ENCODE data around the gene SERGEF.
A peak's percentile ranks its signal among the peaks of the same experiment; 100 is the strongest.

Gene SERGEF

DNA sequence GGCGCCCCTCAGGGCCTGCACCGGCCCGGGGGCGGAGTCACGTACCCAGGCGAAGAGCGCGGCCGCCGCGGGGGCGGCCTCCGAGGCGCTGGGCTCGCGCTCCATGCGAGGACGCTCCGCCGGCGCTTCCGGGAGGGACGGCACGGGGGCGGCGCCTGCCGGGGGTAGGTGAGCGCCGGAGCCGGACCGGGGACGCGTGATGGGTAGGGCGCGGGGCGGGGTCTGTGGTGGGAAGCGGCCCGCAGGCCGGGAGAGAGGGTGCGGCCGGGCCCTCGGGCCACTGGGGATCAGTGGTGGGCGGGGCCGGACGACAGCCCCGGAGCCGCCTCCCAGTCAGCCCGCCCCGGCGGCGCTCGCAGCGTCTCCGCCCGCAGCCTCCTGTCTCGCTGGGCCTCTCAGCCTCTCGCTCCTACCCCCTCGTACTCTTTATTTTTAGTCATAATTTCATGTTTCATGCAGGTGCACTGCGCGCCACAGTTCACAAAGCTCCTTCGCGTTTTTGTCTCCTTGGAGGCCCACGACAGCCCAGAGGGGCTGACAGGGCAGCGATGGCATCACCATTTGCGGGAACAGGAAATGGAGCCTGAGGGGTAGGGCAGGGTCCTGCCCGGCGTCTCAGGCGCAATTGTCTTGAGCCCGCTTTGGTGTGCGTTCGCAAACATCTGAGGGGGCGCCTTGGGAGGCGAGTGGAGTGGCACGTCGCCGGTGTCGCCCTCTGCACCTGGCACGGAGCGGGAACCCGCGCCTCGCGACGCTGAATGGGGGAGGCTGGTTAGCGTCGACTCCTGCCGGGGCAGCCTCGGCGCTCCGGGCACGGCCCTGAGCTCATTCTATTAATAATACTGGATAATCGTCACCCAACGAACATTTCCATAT is at the start of gene SERGEF:
TSS of gene SERGEF (minus strand) at position 142 of the 876 bp plus-strand sequence. CDS start at position 105, 37 bp downstream.
- DNase-seq, result peak; percentile 87

DNA sequence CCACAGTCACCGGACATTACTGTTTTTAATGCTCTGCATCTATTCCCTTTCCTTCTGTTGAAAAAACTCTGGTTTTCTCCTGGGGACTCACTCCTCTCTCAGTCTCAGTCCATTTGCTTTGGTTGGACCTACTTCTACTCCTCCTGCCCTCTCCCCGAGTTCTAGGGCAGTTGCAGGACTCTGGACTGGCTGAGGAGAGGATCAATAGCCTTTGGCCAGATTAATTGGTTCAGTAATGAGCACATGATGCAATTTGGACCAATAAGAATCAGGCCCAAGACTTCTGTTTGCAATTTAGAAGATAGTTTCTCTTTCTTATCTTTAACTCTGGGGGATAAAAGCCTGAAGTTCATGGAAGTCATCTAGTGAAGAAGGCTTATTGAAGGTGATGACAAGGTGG is 48.5 kb upstream of the SERGEF start:
- no peak for DNase-seq

DNA sequence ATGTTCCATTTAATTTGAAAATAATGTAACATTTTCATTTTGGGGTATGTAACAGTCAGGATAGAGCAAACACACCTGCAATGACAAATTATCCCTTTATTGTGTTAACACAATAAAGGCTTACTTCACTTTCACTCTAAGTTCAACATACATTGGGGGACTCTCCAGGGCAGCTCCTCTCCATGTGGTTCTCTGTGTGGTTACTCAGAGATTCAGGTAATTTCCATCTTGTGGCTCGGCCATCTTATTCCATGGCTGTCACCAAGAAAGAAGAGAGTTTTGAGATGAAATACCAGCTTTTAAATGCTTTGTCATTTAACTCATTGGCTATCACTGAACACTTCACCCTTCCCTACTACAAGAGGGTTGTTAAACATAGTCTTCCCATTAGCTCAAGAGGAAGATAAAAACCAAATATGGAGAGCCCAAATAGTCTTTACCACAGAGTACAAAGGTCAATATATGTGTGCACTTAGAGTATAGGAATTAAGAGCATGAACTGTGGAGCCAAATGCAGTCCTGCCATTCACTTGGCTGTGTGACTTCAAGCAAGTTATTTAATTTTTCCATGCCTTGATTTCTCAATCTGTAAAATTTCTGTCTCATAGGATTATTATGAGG is 43.8 kb upstream of the SERGEF start:
- DNase-seq, result no peak

DNA sequence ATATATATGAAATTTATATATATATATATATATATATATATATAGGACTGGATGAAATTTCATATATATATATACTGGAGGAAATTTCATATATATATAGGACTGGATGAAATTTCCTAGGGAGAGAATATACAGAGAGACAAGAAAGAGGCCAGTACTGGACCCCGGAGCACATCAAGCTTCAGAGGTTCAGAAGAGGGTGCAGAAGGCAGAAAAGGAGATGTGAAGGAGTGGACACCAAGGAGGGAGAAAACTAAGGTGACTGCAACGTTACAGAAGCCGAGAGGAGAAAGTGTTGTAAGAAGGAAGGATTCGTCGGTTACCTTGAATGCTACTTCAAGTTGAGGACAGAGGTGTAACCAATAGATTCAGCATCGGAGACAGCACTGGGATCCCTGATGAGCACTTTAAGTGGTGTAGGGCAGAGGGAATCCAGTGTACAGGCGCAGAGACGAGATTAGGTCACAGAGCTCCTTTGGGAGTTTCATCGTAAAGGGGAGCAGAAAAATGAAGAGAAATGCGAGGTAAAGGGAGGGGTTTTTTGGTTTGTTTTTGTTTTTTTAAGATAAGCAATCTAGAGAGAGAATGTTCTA is 41.8 kb upstream of the SERGEF start:
- DNase-seq, result no peak

DNA sequence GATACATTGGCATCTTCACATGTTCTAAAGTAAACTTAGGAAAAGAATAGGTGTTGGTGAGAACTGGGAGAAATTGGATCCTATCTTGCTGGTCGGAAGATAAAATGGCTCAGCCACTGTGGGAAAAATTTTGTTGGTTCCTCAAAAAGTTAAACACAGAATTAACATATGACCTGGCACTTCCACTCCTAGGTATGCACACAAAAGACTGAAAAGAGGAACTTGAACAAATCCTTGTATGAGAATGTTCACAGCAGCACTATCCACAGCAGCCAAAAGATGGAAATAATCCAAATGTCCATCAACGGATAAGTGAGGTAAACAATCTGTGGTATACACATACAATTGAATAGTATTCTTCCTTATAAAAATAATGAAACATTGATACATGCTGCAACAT is 38.0 kb upstream of the SERGEF start:
- no peak for DNase-seq

DNA sequence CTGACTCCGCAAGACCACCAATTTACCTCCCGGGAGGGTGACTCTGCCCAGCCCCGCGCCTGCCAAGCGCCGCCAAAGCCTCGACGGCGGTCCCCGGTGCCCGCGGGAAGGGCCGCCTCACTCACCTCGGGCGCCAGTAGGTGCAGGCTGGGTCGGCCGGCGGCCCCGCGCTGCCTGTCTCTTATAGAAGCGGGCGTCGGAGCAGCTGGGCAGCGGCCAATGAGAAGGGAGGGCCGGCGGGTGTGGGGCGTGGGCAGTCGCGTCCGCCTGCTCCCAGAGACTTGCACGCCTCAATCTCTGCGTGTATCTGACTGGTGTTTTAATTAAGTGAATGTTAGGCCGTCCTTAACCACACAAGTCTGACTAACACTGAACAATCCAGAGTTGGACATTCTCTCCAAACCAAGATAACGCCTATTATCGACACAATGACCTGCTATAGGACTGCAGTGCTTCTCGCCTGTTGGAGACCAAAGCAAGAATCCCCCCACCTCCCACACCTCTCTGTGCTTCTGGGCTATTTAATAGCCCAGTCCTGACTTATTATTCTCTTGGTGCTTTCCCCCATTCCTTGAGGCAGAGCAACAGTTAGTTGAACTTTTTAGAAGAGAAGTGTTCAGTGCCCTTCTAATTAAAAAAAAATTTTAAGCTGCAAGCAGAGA is 33.4 kb upstream of the SERGEF start, which contains the start of gene TPH1:
TSS of gene TPH1 (minus strand) at position 154 of the 662 bp plus-strand sequence. CDS start 5,507 bp downstream, outside the sequence.
- no peak for DNase-seq

DNA sequence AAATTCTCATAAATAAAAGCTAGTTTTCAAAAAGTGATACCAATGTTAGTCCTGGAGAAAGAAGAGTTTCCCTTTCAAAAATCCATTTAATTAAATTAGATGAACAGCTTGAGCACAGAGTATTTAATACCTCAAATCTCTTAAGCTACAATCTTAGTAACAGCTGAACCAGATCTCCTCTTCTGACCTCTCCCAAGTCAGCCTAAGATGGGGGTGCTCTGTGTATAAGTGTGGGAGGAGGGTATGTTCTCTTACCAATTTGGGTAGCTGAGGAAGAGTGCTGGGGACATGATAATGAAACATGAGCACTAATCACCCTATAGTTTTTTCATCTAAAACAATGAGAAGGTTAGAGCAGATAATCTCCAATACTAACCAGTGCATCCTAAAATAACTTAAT is 23.6 kb upstream of the SERGEF start:
- DNase-seq, result no peak

DNA sequence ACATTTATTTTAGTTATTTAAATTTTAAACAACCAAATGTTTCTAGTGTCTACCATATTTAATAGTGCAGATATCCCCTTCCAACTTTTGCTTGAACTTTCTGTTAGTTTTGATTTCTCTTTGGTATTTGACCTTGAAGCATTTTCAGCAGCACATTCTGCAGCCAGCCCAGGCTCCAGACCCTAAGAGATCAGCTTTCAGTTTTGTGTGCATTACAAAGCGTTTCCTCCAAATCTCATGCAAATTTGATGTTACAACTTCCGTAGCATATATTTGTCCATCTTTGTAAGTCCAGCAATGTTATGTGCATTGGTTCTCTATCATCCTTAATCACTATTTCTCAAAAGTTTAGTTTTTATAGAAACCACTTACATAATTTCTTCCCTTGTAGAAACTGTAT is 14.6 kb upstream of the SERGEF start:
- no peak for DNase-seq

DNA sequence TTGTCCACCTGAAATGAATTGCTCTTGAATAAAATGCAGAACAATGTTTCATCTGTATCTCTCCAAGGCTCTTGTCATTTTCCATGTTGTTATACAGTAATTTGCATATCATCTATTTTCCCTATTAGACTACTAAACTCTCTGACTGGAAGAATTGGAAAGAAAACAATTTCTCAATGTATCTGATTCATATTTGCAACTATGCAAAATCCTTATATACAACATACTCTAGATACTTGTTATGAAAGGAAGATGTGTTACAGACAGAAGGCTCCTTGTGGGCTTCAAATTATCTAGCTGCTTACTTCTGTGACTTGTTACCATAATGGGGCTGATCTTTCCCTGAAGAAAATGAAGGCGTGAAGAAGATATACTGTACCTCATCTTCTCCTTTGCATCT is 9.6 kb upstream of the SERGEF start:
- DNase-seq, result no peak

DNA sequence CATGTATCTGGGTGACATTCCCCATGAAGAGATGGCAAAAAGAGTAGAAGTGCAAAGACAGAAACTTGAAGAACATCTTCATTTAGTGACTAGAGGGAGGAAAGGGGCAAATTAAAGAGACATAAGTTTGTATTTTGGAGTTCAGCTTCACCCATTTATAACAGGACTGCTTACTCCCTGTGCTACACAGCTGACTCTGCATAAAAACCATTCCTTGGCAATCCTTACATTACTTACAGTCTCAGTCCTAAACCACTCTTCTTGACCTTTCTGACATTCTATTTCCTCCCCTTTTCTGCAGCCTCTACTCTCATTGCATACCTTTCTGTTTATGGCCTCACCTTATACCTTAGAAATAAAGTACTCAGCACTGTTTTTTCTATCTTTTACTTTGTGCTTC is 6.8 kb upstream of the SERGEF start:
- DNase-seq, result no peak

DNA sequence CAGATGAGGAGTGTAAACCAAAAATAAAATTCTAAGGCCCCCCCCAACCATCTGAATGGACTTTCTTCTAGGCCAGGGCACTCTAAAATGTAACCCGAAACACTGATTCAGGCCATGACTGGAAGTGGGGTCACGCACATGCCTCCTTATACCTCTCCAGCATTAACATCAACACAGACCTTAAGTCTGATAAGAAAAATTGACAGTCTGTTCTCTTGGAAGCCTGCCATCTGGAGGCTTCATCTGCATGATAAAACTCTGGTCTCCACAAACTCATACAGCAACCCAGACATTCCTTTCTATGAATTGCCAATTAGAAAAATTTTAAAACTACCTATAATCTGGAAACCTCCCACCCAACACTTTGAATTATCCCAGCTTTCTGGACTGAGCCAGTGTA is 3.9 kb upstream of the SERGEF start:
- no peak for DNase-seq

DNA sequence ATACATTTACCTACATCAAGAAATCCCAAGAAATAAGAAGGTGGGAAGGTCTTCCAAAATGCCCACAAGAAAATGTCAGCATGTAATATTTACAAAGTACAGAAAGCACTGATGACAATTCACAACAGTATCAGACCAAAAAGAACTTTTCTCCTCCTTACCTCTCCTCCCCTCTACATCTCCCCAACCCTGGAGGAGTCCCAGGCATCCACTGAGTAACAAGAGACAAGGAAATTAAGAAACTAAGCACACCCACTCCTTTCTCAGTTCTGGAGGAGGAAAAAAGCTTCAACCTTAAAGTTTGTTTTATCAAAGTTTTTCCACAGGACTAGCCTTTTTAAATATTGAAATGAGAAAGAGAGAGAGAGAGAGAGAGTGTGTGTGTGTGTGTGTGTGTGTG is 2.0 kb upstream of the SERGEF start:
- no peak for DNase-seq

DNA sequence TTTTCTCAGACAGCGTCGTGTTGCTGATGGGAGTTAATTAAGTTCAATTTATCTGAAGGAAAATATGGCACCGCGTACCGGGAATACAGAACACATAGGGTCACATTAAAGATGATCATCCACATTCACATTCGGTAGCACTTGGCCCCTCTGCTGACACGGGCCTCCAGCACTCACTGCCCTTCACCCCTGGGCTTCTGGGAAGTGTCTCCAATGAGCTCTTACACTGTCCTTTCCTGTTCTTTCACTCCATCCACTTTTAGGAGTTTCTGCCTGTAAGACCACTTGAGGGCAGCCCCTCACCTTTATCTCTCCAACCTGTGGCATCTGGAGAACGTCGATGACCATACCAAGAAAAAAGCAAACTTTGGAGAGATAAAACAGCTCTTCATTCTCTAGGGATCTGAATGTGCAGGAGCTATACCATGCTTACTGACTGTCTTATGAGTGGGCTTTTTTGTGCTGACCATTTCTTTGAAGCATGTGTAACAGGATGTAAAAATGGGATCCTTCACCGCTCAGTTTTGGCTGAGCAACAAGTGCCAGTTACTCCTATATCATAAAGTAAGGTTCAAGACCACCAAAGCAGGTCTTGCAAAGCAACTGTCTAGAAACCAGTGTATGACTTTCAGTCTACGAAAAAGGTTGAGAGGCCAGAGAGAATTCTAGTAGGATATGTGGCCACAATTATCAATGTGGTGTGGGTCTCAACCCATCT is 1.1 kb upstream of the SERGEF start:
- DNase-seq, result peak; percentile 4

DNA sequence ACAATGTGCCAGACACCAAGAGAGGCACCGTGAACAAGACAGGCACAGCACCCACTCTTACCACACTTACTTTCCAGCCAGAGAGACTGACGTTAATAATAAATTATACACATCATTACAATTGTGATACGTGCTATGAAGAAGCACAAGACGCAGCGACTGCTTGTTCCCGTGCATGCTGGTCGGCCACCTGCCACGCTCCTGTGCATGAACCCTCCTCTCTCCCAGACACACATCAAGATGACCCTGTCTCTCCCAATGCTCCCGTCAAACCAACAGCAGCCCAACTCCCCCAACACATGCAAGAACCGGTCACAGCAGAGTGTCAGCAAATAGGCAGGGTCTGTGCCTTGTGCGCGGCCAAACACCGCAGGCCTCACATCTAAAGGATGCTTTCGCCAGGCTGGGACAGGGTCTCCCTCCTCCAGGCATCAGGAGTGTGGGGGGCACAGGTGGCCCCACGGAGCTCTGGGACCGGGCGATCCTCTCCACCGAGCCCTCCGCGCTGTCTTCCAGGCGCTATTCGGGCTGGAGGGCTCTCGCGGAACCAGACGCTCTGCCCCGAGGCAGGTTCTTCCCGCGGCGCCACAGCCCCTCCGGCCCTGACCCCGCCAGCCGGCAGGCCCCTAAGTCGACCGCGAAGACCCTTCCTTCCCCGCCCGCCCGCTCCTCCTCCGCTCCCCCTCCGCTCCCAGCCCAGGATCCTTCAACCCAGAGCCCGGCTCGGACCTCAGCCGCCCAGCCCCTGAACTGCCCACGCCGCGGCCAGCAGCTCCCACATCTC is 533 bp downstream of the SERGEF start:
- DNase-seq, result peak; percentile 45

DNA sequence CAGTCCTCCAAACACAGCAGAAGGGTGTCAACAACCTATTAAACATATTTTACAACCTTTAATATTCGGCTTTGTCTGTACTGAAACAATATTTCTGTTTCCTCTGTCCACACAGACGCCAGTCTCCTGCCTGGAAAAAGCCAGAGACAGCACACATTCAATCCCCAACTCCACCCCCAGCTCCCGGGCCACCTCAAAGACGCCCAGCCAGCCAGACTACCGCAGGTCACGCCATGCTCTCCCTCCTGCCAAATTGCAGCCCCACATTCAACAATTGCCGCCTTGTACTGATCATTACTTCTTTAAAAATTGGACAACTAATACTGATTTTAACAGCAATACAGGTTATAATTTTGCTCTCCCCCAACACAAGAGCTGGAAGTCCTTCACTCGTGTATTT is 1.2 kb downstream of the SERGEF start:
- DNase-seq, result peak; percentile 12

DNA sequence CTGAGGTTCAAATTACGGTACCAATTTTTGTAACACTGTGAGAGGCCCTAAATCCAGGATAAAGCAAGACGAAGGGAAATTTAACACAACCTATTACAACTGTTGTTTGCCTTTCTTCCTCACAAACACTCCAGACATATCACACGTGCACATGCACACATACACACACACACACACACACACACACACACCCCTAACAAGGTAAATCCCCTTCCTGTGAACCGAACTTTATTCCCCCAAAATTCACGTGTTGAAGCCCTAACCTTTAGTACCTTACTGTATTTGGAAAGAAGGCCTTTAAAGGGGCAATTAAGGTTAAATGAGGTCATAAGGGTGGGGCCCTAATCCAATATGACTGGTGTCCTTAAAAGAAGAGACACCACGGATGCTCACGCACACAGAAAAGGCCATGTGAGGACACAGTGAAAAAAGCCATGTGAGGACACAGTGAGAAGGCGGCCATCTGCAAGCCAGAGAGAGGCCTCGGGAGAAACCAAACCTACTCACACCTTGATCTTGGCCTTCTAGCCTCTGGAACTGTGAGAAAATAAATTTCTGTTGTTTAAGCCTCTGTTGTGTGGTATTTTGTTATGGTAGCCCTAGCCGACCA is 1.8 kb downstream of the SERGEF start:
- DNase-seq, result no peak

DNA sequence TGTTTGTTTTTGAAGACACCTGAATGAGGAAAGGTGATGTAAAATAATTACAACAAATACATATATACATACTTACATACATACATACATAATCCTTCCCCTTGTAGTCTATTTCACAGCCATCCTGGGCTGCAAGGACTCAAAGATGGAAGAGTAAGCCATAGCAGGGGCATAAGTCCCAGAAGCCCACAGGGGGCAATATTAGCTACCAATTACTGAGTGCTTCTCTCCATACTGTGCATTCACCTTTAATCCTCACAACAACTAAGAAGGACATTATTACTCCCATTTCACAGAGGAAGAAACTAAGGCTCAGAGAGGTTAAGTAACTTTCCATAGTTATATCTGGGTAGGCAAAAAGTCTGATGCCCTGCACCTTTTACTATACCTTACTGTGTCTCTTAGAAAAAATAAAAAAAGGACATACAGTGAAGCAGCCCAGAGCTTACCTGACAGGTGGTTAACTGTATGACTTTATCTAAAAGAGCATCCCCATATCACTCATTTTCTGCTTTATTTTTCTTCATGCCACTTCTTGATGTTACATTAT is 2.7 kb downstream of the SERGEF start:
- no peak for DNase-seq

DNA sequence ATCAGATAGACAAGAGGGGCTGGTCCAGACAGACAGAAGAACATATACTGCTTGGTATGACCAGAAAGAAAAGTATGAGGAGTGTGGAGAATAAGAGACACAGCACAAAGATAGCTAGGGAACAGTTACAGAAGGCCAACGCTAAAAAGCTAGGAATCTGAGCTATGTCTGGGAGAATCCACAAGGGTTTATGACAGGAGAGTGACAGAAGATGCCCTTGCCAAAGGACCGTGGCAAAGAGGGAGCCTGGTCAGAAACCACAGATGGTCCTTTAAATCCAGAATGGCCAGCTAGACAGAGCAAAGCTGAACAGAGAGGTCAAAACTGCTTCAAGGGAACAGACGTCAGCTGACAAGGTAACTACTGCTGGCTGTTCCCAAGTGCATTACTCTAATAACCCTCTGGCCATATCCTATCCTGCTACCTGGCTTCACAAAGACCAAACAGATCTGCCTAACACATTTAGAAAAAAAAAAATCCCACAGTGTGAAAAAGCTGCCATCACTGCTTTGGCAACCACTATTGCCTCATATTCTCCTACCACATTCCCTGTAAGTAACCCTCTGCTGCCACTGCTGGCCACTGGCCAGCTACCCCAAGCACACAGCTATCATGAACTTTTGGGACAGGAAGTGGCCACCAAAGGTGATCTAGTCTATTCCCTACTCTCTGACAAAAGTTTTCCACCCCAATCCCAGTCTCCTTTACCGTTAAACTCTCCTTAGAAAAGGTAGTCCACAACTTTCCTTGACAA is 7.3 kb downstream of the SERGEF start:
- DNase-seq, result no peak

DNA sequence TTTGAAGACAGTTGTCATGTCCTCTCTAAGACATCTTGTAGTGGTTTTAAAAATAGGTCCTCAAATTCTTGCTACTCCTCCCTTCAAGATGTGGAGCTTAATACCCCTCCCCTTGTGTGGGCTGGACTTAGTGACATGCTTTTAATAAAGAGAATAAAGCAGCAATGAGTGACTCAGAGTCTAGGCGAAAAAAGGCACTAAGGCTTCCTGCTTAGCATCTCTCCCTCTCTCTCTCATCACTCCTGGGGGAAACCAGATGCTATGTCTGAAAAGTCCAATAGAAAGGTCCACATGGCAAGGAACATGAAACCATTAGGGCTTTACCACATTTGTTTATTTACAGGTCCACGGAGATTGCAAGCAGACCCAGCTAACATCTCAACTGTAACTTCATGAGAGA is 11.7 kb downstream of the SERGEF start:
- no peak for DNase-seq

DNA sequence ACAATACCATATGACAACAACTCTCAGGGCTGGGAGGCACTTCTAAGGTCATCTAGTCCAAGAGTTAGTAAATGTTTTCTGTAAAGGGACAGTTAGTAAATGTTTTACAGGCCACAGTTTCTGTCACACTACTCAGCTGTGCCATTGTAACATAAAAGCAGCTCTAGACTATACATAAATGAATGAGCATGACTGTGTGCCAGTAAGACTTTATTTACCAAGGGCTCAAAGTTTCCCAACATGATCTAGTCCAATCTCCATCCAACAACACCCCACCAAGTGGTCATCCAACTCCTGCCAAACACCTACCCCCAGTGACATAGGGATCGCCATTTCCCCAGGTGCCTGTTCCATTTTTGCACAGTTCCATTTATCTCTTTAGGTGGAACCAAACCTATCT is 12.1 kb downstream of the SERGEF start:
- DNase-seq, result no peak

Measured in midbrain (tissue), 1 donor.